ENCODE measurements around the gene UBE2F. TPM values are rescaled to one million over a fixed set of nuclear protein-coding genes. Genes with fewer than 3 reads are reported as not detected.

The UBE2F gene
- total and polyA plus RNA-seq, 2 of the 13 experiments (the other 11 are each of a cell fraction or from before 2014, with no cell fraction given) = 35.4 to 73.1 TPM

DNA sequence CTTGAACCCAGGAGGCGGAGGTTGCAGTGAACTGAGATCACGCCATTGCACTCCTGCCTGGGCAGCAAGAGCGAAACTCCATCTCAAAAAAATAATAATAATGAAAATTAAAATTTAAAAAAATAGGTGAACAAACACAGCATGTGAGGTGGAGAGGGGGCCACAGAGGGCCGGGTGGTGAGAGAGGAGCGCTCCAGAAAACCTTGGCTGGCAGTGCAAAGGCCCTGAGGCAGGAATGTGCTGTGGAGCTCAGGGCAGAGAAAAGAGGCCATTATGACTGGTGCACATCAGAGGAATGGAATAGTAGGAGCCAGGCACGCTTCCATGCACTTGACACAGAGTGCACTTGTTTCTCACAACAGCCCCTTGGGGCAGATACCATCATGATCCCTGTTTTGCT lies 72.3 kb downstream of the UBE2F start (continued):
- TF ChIP-seq, protein P1, sequence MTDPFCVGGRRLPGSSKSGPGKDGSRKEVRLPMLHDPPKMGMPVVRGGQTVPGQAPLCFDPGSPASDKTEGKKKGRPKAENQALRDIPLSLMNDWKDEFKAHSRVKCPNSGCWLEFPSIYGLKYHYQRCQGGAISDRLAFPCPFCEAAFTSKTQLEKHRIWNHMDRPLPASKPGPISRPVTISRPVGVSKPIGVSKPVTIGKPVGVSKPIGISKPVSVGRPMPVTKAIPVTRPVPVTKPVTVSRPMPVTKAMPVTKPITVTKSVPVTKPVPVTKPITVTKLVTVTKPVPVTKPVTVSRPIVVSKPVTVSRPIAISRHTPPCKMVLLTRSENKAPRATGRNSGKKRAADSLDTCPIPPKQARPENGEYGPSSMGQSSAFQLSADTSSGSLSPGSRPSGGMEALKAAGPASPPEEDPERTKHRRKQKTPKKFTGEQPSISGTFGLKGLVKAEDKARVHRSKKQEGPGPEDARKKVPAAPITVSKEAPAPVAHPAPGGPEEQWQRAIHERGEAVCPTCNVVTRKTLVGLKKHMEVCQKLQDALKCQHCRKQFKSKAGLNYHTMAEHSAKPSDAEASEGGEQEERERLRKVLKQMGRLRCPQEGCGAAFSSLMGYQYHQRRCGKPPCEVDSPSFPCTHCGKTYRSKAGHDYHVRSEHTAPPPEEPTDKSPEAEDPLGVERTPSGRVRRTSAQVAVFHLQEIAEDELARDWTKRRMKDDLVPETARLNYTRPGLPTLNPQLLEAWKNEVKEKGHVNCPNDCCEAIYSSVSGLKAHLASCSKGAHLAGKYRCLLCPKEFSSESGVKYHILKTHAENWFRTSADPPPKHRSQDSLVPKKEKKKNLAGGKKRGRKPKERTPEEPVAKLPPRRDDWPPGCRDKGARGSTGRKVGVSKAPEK (CRISPR knock-in tag; IDR thresholded peaks at IDR 0.05; ENCODE audit: borderline replicate concordance) = no peak
- TF ChIP-seq YEATS2 (CRISPR knock-in tag; IDR thresholded peaks at IDR 0.05; ENCODE audit: borderline replicate concordance) (no peak), ZNF775 (CRISPR knock-in tag; IDR thresholded peaks at IDR 0.05; ENCODE audit: borderline replicate concordance) (no peak), SP2 (CRISPR knock-in tag; IDR thresholded peaks at IDR 0.05) (no peak), ARID2 (CRISPR knock-in tag; IDR thresholded peaks at IDR 0.05; ENCODE audit: borderline replicate concordance) (no peak), ZKSCAN5 (CRISPR knock-in tag; IDR thresholded peaks at IDR 0.05) (no peak), HOXA3 (CRISPR knock-in tag; IDR thresholded peaks at IDR 0.05) (no peak)

DNA sequence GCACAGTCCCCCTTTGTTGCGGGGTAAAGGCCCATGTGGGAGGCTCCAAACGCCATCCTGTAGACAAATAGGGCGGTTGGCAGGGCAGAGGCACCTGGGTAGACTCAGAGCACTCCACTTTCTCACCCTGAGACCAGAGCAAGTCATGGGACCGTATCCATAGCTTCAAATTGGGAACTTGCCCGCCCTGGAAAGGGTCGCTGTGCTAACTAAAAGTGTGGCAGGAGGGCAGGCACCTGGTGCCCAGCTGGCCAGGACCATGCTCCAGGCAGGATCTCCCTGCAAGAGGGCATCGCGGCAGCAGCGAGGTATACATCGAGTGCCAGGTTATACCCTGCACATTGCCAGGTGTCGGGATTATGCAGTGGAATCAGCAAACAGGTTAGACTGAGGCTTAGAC lies 73.2 kb downstream of the UBE2F start:
- peaks cover 17 to 60% of the 10 kb centered on the region in 2 experiments for H3K36me3 ChIP-seq (replicated peaks in 1 of 2; ENCODE audit: control insufficient read depth in 1 of 2, insufficient read depth in 2 of 2, low read length in 2 of 2)
- no peaks in the 10 kb centered on the region for H4K20me1 ChIP-seq (ENCODE audit: insufficient read depth, low read length)
- ChIA-PET CTCF (ENCODE audit: low intra/inter-chr PET ratio, low total read pairs) (no interaction called here), POLR2A (no interaction called here)
- no peak overlapping the region for H3K4me3 ChIP-seq (replicated peaks in 1 of 3; ENCODE audit: insufficient read depth in 1 of 3, low read depth in 2 of 3, low read length in 3 of 3)
- H3K4me1 ChIP-seq (ENCODE audit: insufficient read depth, low read length) = no peaks in the 10 kb centered on the region
- no peak overlapping the region for H2AFZ ChIP-seq (ENCODE audit: low read length)
- no peak overlapping the region for H3K9ac ChIP-seq (ENCODE audit: insufficient read depth, low read depth, low read length)
- FAIRE-seq (no peak), DNase-seq (ENCODE audit: low spot score) (no peak), ATAC-seq (no peak)
- no peaks in the 10 kb centered on the region for H3K79me2 ChIP-seq (ENCODE audit: insufficient read depth, low read length)
- in situ Hi-C loops (cut with HindIII; ENCODE audit: extremely low pct_ligation_motif_present, low pct_unique_long_range_greater_than_20kb) (no loop called here), intact Hi-C loops (cut with micrococcal nuclease; ENCODE audit: unreplicated experiment) (no loop called here)
- no peaks in the 10 kb centered on the region for H3K9me3 ChIP-seq (ENCODE audit: low read length)
- no peak overlapping the region for H3K27ac ChIP-seq (ENCODE audit: extremely low read length, insufficient read depth, low read length)
- no TSS peak for BruUV-seq (replicated peaks)
- H3K4me2 ChIP-seq (ENCODE audit: low read depth, low read length) = no peak overlapping the region
- H3K27me3 ChIP-seq (ENCODE audit: control insufficient read depth in 1 of 2, insufficient read depth in 2 of 2, low read length in 2 of 2) = no peaks in the 10 kb centered on the region
- 93% methylated on average over 9 of the region's 11 CpGs for WGBS (ENCODE audit: low lambda C conversion rate)
- no peak for TF ChIP-seq ZNF180 (CRISPR knock-in tag; IDR thresholded peaks at IDR 0.05; ENCODE audit: borderline replicate concordance, low read depth)
- no peak for TF ChIP-seq ZNF678 (CRISPR knock-in tag; IDR thresholded peaks at IDR 0.05)
- TF ChIP-seq ZNF34 (CRISPR knock-in tag; IDR thresholded peaks at IDR 0.05; ENCODE audit: borderline replicate concordance) = no peak
- no peak for TF ChIP-seq SMAD3 (CRISPR knock-in tag; IDR thresholded peaks at IDR 0.05)
- TF ChIP-seq, protein P2, sequence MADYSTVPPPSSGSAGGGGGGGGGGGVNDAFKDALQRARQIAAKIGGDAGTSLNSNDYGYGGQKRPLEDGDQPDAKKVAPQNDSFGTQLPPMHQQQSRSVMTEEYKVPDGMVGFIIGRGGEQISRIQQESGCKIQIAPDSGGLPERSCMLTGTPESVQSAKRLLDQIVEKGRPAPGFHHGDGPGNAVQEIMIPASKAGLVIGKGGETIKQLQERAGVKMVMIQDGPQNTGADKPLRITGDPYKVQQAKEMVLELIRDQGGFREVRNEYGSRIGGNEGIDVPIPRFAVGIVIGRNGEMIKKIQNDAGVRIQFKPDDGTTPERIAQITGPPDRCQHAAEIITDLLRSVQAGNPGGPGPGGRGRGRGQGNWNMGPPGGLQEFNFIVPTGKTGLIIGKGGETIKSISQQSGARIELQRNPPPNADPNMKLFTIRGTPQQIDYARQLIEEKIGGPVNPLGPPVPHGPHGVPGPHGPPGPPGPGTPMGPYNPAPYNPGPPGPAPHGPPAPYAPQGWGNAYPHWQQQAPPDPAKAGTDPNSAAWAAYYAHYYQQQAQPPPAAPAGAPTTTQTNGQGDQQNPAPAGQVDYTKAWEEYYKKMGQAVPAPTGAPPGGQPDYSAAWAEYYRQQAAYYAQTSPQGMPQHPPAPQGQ (CRISPR knock-in tag; IDR thresholded peaks at IDR 0.05; ENCODE audit: borderline replicate concordance) = no peak
- TF ChIP-seq PHF21A (CRISPR knock-in tag; IDR thresholded peaks at IDR 0.05) = no peak
- no peak for TF ChIP-seq ZNF552 (CRISPR knock-in tag; IDR thresholded peaks at IDR 0.05; ENCODE audit: borderline replicate concordance)
- TF ChIP-seq ZNF556 (CRISPR knock-in tag; IDR thresholded peaks at IDR 0.05; ENCODE audit: borderline replicate concordance) = no peak
- TF ChIP-seq SMYD3 (CRISPR knock-in tag; IDR thresholded peaks at IDR 0.05) = no peak
- TF ChIP-seq ZNF709 (CRISPR knock-in tag; IDR thresholded peaks at IDR 0.05) = no peak
- no peak for TF ChIP-seq KAT7 (CRISPR knock-in tag; IDR thresholded peaks at IDR 0.05; ENCODE audit: borderline replicate concordance)
- no peak for TF ChIP-seq ZKSCAN1 (IDR thresholded peaks at IDR 0.05; ENCODE audit: low read length)
- TF ChIP-seq, protein P3, sequence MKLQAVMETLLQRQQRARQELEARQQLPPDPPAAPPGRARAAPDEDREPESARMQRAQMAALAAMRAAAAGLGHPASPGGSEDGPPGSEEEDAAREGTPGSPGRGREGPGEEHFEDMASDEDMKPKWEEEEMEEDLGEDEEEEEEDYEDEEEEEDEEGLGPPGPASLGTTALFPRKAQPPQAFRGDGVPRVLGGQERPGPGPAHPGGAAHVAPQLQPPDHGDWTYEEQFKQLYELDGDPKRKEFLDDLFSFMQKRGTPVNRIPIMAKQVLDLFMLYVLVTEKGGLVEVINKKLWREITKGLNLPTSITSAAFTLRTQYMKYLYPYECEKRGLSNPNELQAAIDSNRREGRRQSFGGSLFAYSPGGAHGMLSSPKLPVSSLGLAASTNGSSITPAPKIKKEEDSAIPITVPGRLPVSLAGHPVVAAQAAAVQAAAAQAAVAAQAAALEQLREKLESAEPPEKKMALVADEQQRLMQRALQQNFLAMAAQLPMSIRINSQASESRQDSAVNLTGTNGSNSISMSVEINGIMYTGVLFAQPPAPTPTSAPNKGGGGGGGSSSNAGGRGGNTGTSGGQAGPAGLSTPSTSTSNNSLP (IDR thresholded peaks at IDR 0.05; ENCODE audit: low read depth, low read length) = no peak
